H9 (cell line): ENCODE data around the gene RAB3C. TPM values are rescaled to one million over a fixed set of nuclear protein-coding genes. Genes with fewer than 3 reads are reported as not detected.

Experiments
- DNase-seq: peaks from one replicate; pipeline ENCODE4 v3.0.0-alpha.2; 2017
- H2AFZ ChIP-seq: one replicate; pipeline ENCODE4 v1.6.1; 2013; ENCODE audit warnings: mild to moderate bottlenecking, low read length, control low read depth, moderate library complexity
- H2AK5ac ChIP-seq: 2 replicates; pipeline ENCODE4 v1.6.1; 2013; ENCODE audit warnings: low read length, control low read depth, mixed read lengths; ENCODE audit not compliant: insufficient read length
- H2BK120ac ChIP-seq: one replicate; pipeline ENCODE4 v1.6.1; 2013; ENCODE audit warnings: low read depth, mild to moderate bottlenecking, low read length, control low read depth, inconsistent platforms; ENCODE audit not compliant: poor library complexity, severe bottlenecking
- H2BK12ac ChIP-seq: 2 replicates; pipeline ENCODE4 v1.6.1; 2013; ENCODE audit warnings: low read length, control low read depth, mixed read lengths, low read depth; ENCODE audit not compliant: insufficient read length
- H2BK15ac ChIP-seq: 2 replicates; pipeline ENCODE4 v1.6.1; 2013; ENCODE audit warnings: low read depth, low read length, control low read depth
- H2BK20ac ChIP-seq: one replicate; pipeline ENCODE4 v1.6.1; 2013; ENCODE audit warnings: low read depth, mild to moderate bottlenecking, low read length, control low read depth, inconsistent platforms; ENCODE audit not compliant: poor library complexity, severe bottlenecking
- H2BK5ac ChIP-seq: 2 replicates; pipeline ENCODE4 v1.6.1; 2013; ENCODE audit warnings: low read length, control low read depth, mixed read lengths; ENCODE audit not compliant: insufficient read length
- H3K14ac ChIP-seq: 2 replicates; pipeline ENCODE4 v1.6.1; 2013; ENCODE audit warnings: low read length, control low read depth; ENCODE audit not compliant: insufficient read depth
- H3K18ac ChIP-seq: 2 replicates; pipeline ENCODE4 v1.6.1; 2013; ENCODE audit warnings: low read depth, mild to moderate bottlenecking, mixed read lengths, low read length, control low read depth; ENCODE audit not compliant: insufficient read length
- H3K23ac ChIP-seq: 2 replicates; pipeline ENCODE4 v1.6.1; 2013; ENCODE audit warnings: low read length, control low read depth, mixed read lengths, low read depth; ENCODE audit not compliant: insufficient read length
- H3K23me2 ChIP-seq: 2 replicates; pipeline ENCODE4 v1.6.1; 2013; ENCODE audit warnings: low read depth, mild to moderate bottlenecking, mixed read lengths, low read length, control low read depth; ENCODE audit not compliant: insufficient read length, poor library complexity, severe bottlenecking
- H3K27ac ChIP-seq: 2 replicates; pipeline ENCODE4 v1.5.1; 2013; ENCODE audit warnings: low read length, control low read depth, mixed read lengths, low read depth; ENCODE audit not compliant: insufficient read length
- H3K27me3 ChIP-seq: 2 replicates; pipeline ENCODE4 v1.6.1; 2013; ENCODE audit warnings: low read length, control low read depth, inconsistent platforms; ENCODE audit not compliant: insufficient read depth
- H3K4ac ChIP-seq: 2 replicates; pipeline ENCODE4 v1.6.1; 2013; ENCODE audit warnings: low read depth, mild to moderate bottlenecking, control low read depth, inconsistent platforms, low read length, moderate library complexity
- H3K4me1 ChIP-seq: 2 replicates; pipeline ENCODE4 v1.6.1; 2013; ENCODE audit warnings: low read length, control low read depth, inconsistent platforms; ENCODE audit not compliant: insufficient read depth
- H3K4me2 ChIP-seq: 2 replicates; pipeline ENCODE4 v1.6.1; 2013; ENCODE audit warnings: low read length, control low read depth, mixed read lengths; ENCODE audit not compliant: insufficient read length, insufficient read depth
- H3K56ac ChIP-seq: 2 replicates; pipeline ENCODE4 v1.6.1; 2013; ENCODE audit warnings: low read depth, mild to moderate bottlenecking, mixed read lengths, low read length, control low read depth; ENCODE audit not compliant: insufficient read length
- H3K79me1 ChIP-seq: 2 replicates; pipeline ENCODE4 v1.6.1; 2013; ENCODE audit warnings: low read depth, mild to moderate bottlenecking, moderate library complexity, low read length, control low read depth, inconsistent platforms; ENCODE audit not compliant: insufficient read depth, poor library complexity, severe bottlenecking
- H3K79me2 ChIP-seq: 2 replicates; pipeline ENCODE4 v1.6.1; 2013; ENCODE audit warnings: low read length, control low read depth, inconsistent platforms; ENCODE audit not compliant: insufficient read depth
- H3K9ac ChIP-seq: 2 replicates; pipeline ENCODE4 v1.6.1; 2013; ENCODE audit warnings: low read length, control low read depth, mixed read lengths; ENCODE audit not compliant: insufficient read length; ENCODE audit errors: extremely low read depth
- H3K9me3 ChIP-seq: one replicate; pipeline ENCODE4 v1.6.1; 2013; ENCODE audit warnings: low read depth, low read length, inconsistent platforms; ENCODE audit not compliant: control insufficient read depth
- H3T11ph ChIP-seq: one replicate; pipeline ENCODE4 v1.6.1; 2013; ENCODE audit warnings: mild to moderate bottlenecking, low read length, control low read depth, inconsistent platforms
- H4K20me1 ChIP-seq: one replicate; pipeline ENCODE4 v1.6.1; 2013; ENCODE audit not compliant: control insufficient read depth, insufficient read length, insufficient read depth
- H4K5ac ChIP-seq: 2 replicates; pipeline ENCODE4 v1.6.1; 2013; ENCODE audit warnings: low read depth, mild to moderate bottlenecking, mixed read lengths, low read length, control low read depth; ENCODE audit not compliant: insufficient read length
- H4K8ac ChIP-seq: replicated peaks from 2 replicates; pipeline ENCODE4 v1.6.1; 2013; ENCODE audit warnings: low read length, control low read depth, mixed read lengths, low read depth; ENCODE audit not compliant: insufficient read length
- H4K91ac ChIP-seq: 2 replicates; pipeline ENCODE4 v1.6.1; 2013; ENCODE audit warnings: low read depth, mild to moderate bottlenecking, moderate library complexity, mixed read lengths, low read length, control low read depth; ENCODE audit not compliant: insufficient read length
- H3K27ac Mint-ChIP-seq, 3 experiments: 2 replicates in 2 of 3; 3 replicates in 1 of 3; pipeline ENCODE4 v1.8.0; 2020 to 2021; ENCODE audit warnings: mixed read lengths in 3 of 3, mild to moderate bottlenecking in 1 of 3, moderate library complexity in 1 of 3
- H3K27me3 Mint-ChIP-seq: 2 replicates; pipeline ENCODE4 v1.8.0; 2021; ENCODE audit warnings: low read depth, mild to moderate bottlenecking, moderate library complexity, mixed read lengths
- H3K36me3 Mint-ChIP-seq, 3 experiments: 2 replicates in 2 of 3; 3 replicates in 1 of 3; pipeline ENCODE4 v1.8.0; 2020 to 2021; ENCODE audit warnings: low read depth in 3 of 3, mixed read lengths in 3 of 3; ENCODE audit not compliant: insufficient read depth in 1 of 3
- H3K4me1 Mint-ChIP-seq, 2 experiments: 2 replicates each; pipeline ENCODE4 v1.8.0; 2020; ENCODE audit warnings: mixed read lengths in 2 of 2
- H3K4me3 Mint-ChIP-seq, 2 experiments: 2 replicates in 1 of 2; 3 replicates in 1 of 2; pipeline ENCODE4 v1.8.0; 2020 to 2021; ENCODE audit warnings: mild to moderate bottlenecking in 2 of 2, mixed read lengths in 2 of 2, moderate library complexity in 1 of 2
- H3K9me3 Mint-ChIP-seq, 2 experiments: 2 replicates in 1 of 2; 3 replicates in 1 of 2; pipeline ENCODE4 v1.8.0; 2020; ENCODE audit warnings: mild to moderate bottlenecking in 2 of 2, mixed read lengths in 2 of 2, moderate library complexity in 1 of 2
- WGBS: extraction: QIAGEN DNeasy Blood & Tissue Kit; methylation state at CpG from one replicate; pipeline ENCODE4 v1.1.7; 2013; ENCODE audit warnings: missing lambda C conversion rate, low lambda C conversion rate, mixed read lengths; ENCODE audit not compliant: insufficient read length; ENCODE audit errors: extremely low coverage; 5-methylcytosine and 5-hydroxymethylcytosine counted together
- total RNA-seq: library from RNA; stranded (reverse); gene quantifications from 2 replicates; pipeline ENCODE4 v1.2.1, GENCODE V29; 2021
- TF ChIP-seq, protein P1 (sequence below): fragments of 200-600 bp; sonication (generic); conservative IDR thresholded peaks from 3 replicates; pipeline ENCODE4 v1.8.0; 2021; ENCODE audit warnings: antibody characterized with exemption, mild to moderate bottlenecking

The RAB3C gene
- total RNA-seq, 1 experiment from 2014 or later = 16.3 TPM

DNA sequence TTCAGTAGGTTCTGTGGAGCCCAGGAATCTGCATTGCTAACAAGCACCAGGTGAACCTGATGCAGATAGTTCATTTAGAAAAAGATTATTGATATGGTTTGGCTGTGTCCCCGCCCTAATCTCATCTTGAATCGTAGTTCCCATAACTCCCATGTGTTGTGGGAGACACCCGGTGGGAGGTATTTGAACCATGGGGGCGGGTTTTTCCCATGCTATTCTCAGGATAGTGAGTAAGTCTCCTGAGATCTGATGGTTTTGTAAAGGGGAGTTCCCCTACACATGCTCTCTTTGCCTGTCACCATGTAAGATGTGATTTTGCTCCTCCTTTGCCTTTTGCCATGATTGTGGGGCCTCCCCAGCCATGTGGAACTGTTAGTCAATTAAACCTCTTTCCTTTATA, 212.0 kb downstream of the RAB3C start:
- H2BK120ac ChIP-seq = no peak overlapping the region
- H3K23me2 ChIP-seq = no peaks in the 10 kb centered on the region
- no peak for DNase-seq
- H3K27me3 Mint-ChIP-seq = no peaks in the 10 kb centered on the region
- no peak overlapping the region for H3K4me3 Mint-ChIP-seq
- no peak overlapping the region for H4K91ac ChIP-seq
- peaks cover 2% of the 10 kb centered on the region; the same call in 1 of the 2 replicates for H3K4me1 ChIP-seq
- H3K27me3 ChIP-seq = no peaks in the 10 kb centered on the region
- H3K14ac ChIP-seq = no peak overlapping the region
- no peak overlapping the region for H3K27ac Mint-ChIP-seq
- no peaks in the 10 kb centered on the region for H3K36me3 Mint-ChIP-seq
- no peak overlapping the region for H4K8ac ChIP-seq
- H2BK12ac ChIP-seq = no peak overlapping the region
- no peak overlapping the region for H3T11ph ChIP-seq
- no peak overlapping the region for H3K9ac ChIP-seq
- H3K4me1 Mint-ChIP-seq = peaks cover 6 to 32% of the 10 kb centered on the region in 2 experiments; a peak in 3 of 4 replicates
- H2BK20ac ChIP-seq = no peak overlapping the region
- no CpG with 5 or more reads among the region's 4 CpGs for WGBS
- H3K4me2 ChIP-seq = no peak overlapping the region
- H3K79me1 ChIP-seq = no peaks in the 10 kb centered on the region
- H2AFZ ChIP-seq = no peak overlapping the region
- no peaks in the 10 kb centered on the region for H3K79me2 ChIP-seq
- no peak overlapping the region for H2AK5ac ChIP-seq
- H3K4ac ChIP-seq = no peak overlapping the region
- no peak overlapping the region for H4K5ac ChIP-seq
- H3K27ac ChIP-seq = no peak overlapping the region
- no peak overlapping the region for H3K23ac ChIP-seq
- H2BK5ac ChIP-seq = no peak overlapping the region
- no peaks in the 10 kb centered on the region for H4K20me1 ChIP-seq
- TF ChIP-seq, protein P1, sequence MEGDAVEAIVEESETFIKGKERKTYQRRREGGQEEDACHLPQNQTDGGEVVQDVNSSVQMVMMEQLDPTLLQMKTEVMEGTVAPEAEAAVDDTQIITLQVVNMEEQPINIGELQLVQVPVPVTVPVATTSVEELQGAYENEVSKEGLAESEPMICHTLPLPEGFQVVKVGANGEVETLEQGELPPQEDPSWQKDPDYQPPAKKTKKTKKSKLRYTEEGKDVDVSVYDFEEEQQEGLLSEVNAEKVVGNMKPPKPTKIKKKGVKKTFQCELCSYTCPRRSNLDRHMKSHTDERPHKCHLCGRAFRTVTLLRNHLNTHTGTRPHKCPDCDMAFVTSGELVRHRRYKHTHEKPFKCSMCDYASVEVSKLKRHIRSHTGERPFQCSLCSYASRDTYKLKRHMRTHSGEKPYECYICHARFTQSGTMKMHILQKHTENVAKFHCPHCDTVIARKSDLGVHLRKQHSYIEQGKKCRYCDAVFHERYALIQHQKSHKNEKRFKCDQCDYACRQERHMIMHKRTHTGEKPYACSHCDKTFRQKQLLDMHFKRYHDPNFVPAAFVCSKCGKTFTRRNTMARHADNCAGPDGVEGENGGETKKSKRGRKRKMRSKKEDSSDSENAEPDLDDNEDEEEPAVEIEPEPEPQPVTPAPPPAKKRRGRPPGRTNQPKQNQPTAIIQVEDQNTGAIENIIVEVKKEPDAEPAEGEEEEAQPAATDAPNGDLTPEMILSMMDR = no peak
- no peak overlapping the region for H2BK15ac ChIP-seq
- H3K56ac ChIP-seq = no peak overlapping the region
- H3K9me3 ChIP-seq = no peaks in the 10 kb centered on the region
- H3K9me3 Mint-ChIP-seq = no peaks in the 10 kb centered on the region
- H3K18ac ChIP-seq = no peak overlapping the region
